GM20000 (cell line): Measurements from ENCODE around the gene INPP5E.

Experiments
- DNase-seq: peaks from one replicate; pipeline ENCODE4 v3.0.0; 2012; ENCODE audit warnings: low spot score
- CTCF ChIP-seq: IDR thresholded peaks from 2 replicates; pipeline ENCODE4 v1.5.1; 2012; ENCODE audit warnings: mild to moderate bottlenecking, control low read depth; ENCODE audit errors: extremely low read depth, missing control alignments

INPP5E gene

GRCh38 chr9:136453326-136453725 is 13.7 kb upstream of the INPP5E start:
- no peak for TF ChIP-seq CTCF
- DNase-seq, result no peak

DNA sequence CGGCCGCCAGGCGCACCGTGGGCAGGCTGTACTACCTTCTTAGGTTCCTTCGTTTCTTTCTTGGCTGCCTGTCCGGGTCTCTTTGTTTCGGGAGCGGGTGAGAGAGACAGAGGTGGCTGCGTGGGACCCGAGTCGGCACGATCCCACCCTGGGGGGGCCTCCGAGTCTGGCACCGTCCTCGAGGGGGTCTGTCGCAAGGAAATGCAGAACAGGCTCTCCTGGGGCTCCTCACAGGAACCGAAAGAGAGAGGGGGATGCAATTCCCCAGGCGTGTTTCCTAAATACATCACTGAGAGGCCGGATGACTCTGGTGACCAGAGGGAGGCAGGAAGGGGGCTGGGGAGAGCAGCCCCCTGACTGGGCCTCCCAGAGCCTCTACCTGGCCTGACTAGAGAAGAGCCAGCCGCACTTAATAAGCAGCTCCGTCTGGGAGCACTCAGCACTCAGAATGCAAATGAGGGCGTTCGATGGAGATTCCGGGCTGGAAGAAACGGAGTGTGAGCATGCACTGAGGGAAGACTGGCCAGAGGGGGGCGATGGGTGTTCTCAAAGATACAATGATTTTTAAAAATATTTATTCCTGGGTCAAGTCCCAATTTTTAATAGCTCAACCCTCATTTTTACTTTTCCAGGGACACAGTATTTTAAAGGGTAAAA is 11.7 kb upstream of the INPP5E start:
- no peak for TF ChIP-seq CTCF
- no peak for DNase-seq

DNA sequence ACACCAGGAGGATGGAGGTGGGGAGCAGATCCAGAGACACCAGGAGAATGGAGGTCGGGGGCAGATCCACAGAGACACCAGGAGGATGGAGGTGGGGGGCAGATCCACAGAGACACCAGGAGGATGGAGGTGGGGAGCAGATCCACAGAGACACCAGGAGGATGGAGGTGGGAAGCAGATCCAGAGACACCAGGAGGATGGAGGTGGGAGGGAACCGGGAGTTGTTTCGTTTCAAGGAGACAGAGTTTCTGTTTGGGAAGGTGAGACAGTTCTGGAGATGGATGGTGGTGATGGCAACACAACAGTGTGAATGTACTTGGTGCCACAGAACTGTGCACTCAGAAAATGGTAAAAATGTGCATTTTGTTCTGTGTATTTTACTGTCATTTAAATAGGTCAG is 9.0 kb upstream of the INPP5E start:
- DNase-seq, result no peak
- no peak for TF ChIP-seq CTCF

- DNase-seq, result no peak
- no peak for TF ChIP-seq CTCF
These were observed 7.6 kb upstream of the INPP5E start for GRCh38 chr9:136447173-136447778.

DNA sequence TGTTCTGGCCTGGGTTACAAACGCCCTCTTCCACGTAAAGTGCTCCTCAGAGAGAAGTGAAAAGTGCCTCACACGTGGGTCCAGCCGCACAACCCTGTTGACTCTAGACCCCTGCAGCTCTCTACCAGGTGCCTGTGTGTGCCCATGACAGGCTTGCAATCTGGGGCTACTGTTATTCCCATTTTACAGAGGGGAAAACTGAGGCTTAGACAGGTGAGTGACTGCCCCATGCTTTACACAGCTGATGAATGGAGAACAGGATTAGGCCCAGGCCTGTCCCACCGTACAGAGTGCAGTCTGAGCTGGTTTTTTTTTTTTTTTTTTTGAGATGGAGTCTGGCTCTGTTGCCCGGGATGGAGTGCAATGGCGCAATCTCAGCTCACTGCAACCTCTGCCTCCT is 6.2 kb upstream of the INPP5E start:
- TF ChIP-seq CTCF, result no peak

GRCh38 chr9:136444102-136444501 is 4.5 kb upstream of the INPP5E start:
- no peak for DNase-seq
- no peak for TF ChIP-seq CTCF

More for the DNA sequence above, 6.2 kb upstream of the INPP5E start:
- DNase-seq, result no peak

GRCh38 chr9:136443687-136444086 is 4.0 kb upstream of the INPP5E start:
- DNase-seq, result no peak
- no peak for TF ChIP-seq CTCF
